Smooth muscle cell (in vitro differentiated cells): ENCODE results near the gene TMEM192. TPM values are rescaled to one million over a fixed set of nuclear protein-coding genes. Genes with fewer than 3 reads are reported as not detected.
"Not testable (repeated sequence)": the region's sequence is repeated elsewhere in the genome, so short reads cannot be mapped to it uniquely, and the experiment has no call there.

Experiments
- DNase-seq: peaks from one replicate; lab custom pipeline; 2025; ENCODE audit not compliant: unreplicated experiment; lab: John Stamatoyannopoulos, UW
- H2AFZ ChIP-seq: fragments of 200-600 bp; sonication (generic); 2 replicates; pipeline ENCODE4 v1.6.0; 2016; ENCODE audit warnings: antibody characterized with exemption, low read depth, mild to moderate bottlenecking
- H3F3A ChIP-seq: fragments of 200-600 bp; sonication (generic); 2 replicates; pipeline ENCODE4 v1.6.0; 2017; ENCODE audit warnings: antibody characterized with exemption, low read depth
- H3K27ac ChIP-seq: fragments of 200-600 bp; sonication (generic); 2 replicates; pipeline ENCODE4 v1.5.1; 2016; ENCODE audit warnings: low read depth, mild to moderate bottlenecking
- H3K27me3 ChIP-seq: fragments of 200-600 bp; sonication (generic); 2 replicates; pipeline ENCODE4 v1.6.1; 2016; ENCODE audit warnings: low read depth, mild to moderate bottlenecking
- H3K36me3 ChIP-seq: fragments of 200-600 bp; sonication (generic); 2 replicates; pipeline ENCODE4 v1.5.1; 2016; ENCODE audit warnings: low read depth
- H3K4me1 ChIP-seq: fragments of 200-600 bp; sonication (generic); 2 replicates; pipeline ENCODE4 v1.5.1; 2016; ENCODE audit warnings: low read depth
- H3K4me2 ChIP-seq: fragments of 200-600 bp; sonication (generic); 2 replicates; pipeline ENCODE4 v1.6.0; 2016; ENCODE audit warnings: mild to moderate bottlenecking
- H3K4me3 ChIP-seq: fragments of 200-600 bp; sonication (generic); 2 replicates; pipeline ENCODE4 v1.5.1; 2016; ENCODE audit warnings: mild to moderate bottlenecking
- H3K79me2 ChIP-seq: fragments of 200-600 bp; sonication (generic); 2 replicates; pipeline ENCODE4 v1.6.0; 2016; ENCODE audit warnings: low read depth, mild to moderate bottlenecking
- H3K9ac ChIP-seq: fragments of 200-600 bp; sonication (generic); 2 replicates; pipeline ENCODE4 v1.6.0; 2016; ENCODE audit warnings: low read depth
- H3K9me3 ChIP-seq: fragments of 200-600 bp; sonication (generic); replicated peaks from 2 replicates; pipeline ENCODE4 v1.5.1; 2016; ENCODE audit warnings: low read depth
- H4K20me1 ChIP-seq: fragments of 200-600 bp; sonication (generic); 2 replicates; pipeline ENCODE4 v1.6.0; 2016; ENCODE audit warnings: low read depth
- CTCF ChIP-seq: fragments of 200-600 bp; sonication (generic); IDR thresholded peaks from 2 replicates; pipeline ENCODE4 v1.5.1; 2017; ENCODE audit warnings: borderline replicate concordance, mild to moderate bottlenecking, antibody characterized with exemption; ENCODE audit not compliant: insufficient read depth, poor library complexity, severe bottlenecking
- WGBS: methylation state at CpG from one replicate; pipeline ENCODE4 v1.1.7; 2016; ENCODE audit warnings: low lambda C conversion rate; 5-methylcytosine and 5-hydroxymethylcytosine counted together
- polyA plus RNA-seq: library from polyadenylated mRNA; unstranded; fragments of >200 nt; fragmentation: Nextera tagmentation; extraction: Ambion mirVana; gene quantifications from 2 replicates; pipeline ENCODE4 v1.2.1, GENCODE V29; 2016
- total RNA-seq: library from RNA; depleted of rRNA; stranded (reverse); fragments of >200 nt; gene quantifications from 2 replicates; pipeline ENCODE4 v1.2.3, GENCODE V29; 2014

Gene TMEM192
- total and polyA plus RNA-seq, 2 experiments from 2014 or later: 6.2 to 11.0 TPM

GRCh38 chr4:165088366-165088765, 24.3 kb downstream of the TMEM192 start:
- H3K4me2 ChIP-seq: no peak overlapping the region
- 95% methylated on average over 3 of the region's 3 CpGs for WGBS
- H3K4me1 ChIP-seq: no peaks in the 10 kb centered on the region
- no peak for TF ChIP-seq CTCF
- H3K4me3 ChIP-seq: no peak overlapping the region
- no peak for DNase-seq
- H3K36me3 ChIP-seq: no peaks in the 10 kb centered on the region
- H3K9me3 ChIP-seq: no peaks in the 10 kb centered on the region
- H3K27me3 ChIP-seq: no peaks in the 10 kb centered on the region
- H3K79me2 ChIP-seq: no peaks in the 10 kb centered on the region
- no peak overlapping the region for H3K27ac ChIP-seq
- no peaks in the 10 kb centered on the region for H3F3A ChIP-seq
- no peak overlapping the region for H3K9ac ChIP-seq
- H2AFZ ChIP-seq: no peak overlapping the region
- H4K20me1 ChIP-seq: no peaks in the 10 kb centered on the region

GRCh38 chr4:165085946-165086345, 26.7 kb downstream of the TMEM192 start:
- Histone ChIP-seq H4K20me1 (no peaks in the 10 kb centered on the region), H3F3A (no peaks in the 10 kb centered on the region), H3K4me1 (no peaks in the 10 kb centered on the region), H3K27ac (no peak overlapping the region), H3K27me3 (no peaks in the 10 kb centered on the region), H3K36me3 (no peaks in the 10 kb centered on the region), H3K9me3 (no peaks in the 10 kb centered on the region), H3K79me2 (no peaks in the 10 kb centered on the region), H3K4me3 (no peak overlapping the region), H3K9ac (no peak overlapping the region), H3K4me2 (no peak overlapping the region), H2AFZ (no peak overlapping the region)
- no peak for TF ChIP-seq CTCF
- DNase-seq: no peak
- WGBS: 100% methylated on average over 2 of the region's 2 CpGs

- DNase-seq, H3K4me2 ChIP-seq, H3K79me2 ChIP-seq, H3K27ac ChIP-seq, H3K27me3 ChIP-seq, H3K9me3 ChIP-seq, H3K36me3 ChIP-seq, H3K9ac ChIP-seq, H3K4me3 ChIP-seq, H3F3A ChIP-seq, H2AFZ ChIP-seq, H3K4me1 ChIP-seq, H4K20me1 ChIP-seq: not testable (repeated sequence)
- WGBS: 97% methylated on average over 7 of the region's 7 CpGs
Observed at GRCh38 chr4:165084787-165085186, 27.9 kb downstream of the TMEM192 start.

GRCh38 chr4:165079476-165079875, 33.2 kb downstream of the TMEM192 start:
- H3K4me3 ChIP-seq: no peak overlapping the region
- H3K4me1 ChIP-seq: no peaks in the 10 kb centered on the region
- H3K36me3 ChIP-seq: no peaks in the 10 kb centered on the region
- H3K4me2 ChIP-seq: no peak overlapping the region
- no peaks in the 10 kb centered on the region for H4K20me1 ChIP-seq
- WGBS: 94% methylated on average over 6 of the region's 6 CpGs
- H3F3A ChIP-seq: no peaks in the 10 kb centered on the region
- TF ChIP-seq CTCF: no peak
- H3K9me3 ChIP-seq: no peaks in the 10 kb centered on the region
- H2AFZ ChIP-seq: no peak overlapping the region
- no peak for DNase-seq
- H3K27ac ChIP-seq: no peak overlapping the region
- no peaks in the 10 kb centered on the region for H3K79me2 ChIP-seq
- no peaks in the 10 kb centered on the region for H3K27me3 ChIP-seq
- no peak overlapping the region for H3K9ac ChIP-seq
